ENCODE results near the gene TMEM35B. TPM values are rescaled to one million over a fixed set of nuclear protein-coding genes. Genes with fewer than 3 reads are reported as not detected.

The TMEM35B gene
- polyA plus RNA-seq, 1 donor (not counting 4 experiments of a cell fraction or from before 2014, with no cell fraction given) = 26.4 TPM

GRCh38 chr1:35030338-35030737 lies 45.2 kb upstream of the TMEM35B start:
- DNase-seq (ENCODE audit: low read depth, low spot score) (no peak), FAIRE-seq (no peak)
- Histone ChIP-seq H3K79me2 (ENCODE audit: control insufficient read depth, insufficient read depth, low read length) (peaks cover 12% of the 10 kb centered on the region), H3K9me1 (ENCODE audit: control insufficient read depth, extremely low read depth, insufficient read depth, low read length) (no peaks in the 10 kb centered on the region), H2AFZ (ENCODE audit: control insufficient read depth, low read length) (no peak overlapping the region), H3K4me1 (ENCODE audit: control insufficient read depth, extremely low read depth, insufficient read depth, low read length) (peaks cover 6% of the 10 kb centered on the region), H3K4me3 (ENCODE audit: control insufficient read depth in 2 of 3, extremely low read depth in 1 of 3, insufficient read depth in 2 of 3, low read depth in 1 of 3, low read length in 3 of 3) (peak overlapping the region; percentile 73 to 99 (median 98)), H3K27ac (ENCODE audit: control insufficient read depth, insufficient read depth, low read length) (peak overlapping the region; percentile 98), H3K36me3 (ENCODE audit: control insufficient read depth in 2 of 2, extremely low read depth in 1 of 2, insufficient read depth in 2 of 2, low read length in 2 of 2) (peaks cover 3% of the 10 kb centered on the region in 2 experiments), H3K9ac (ENCODE audit: control insufficient read depth, extremely low read depth, insufficient read depth, low read length) (peak overlapping the region; percentile 94), H3K4me2 (ENCODE audit: control insufficient read depth, extremely low read depth, insufficient read depth, low read depth, low read length) (peak overlapping the region; percentile 66), H3K9me3 (ENCODE audit: control insufficient read depth, low read depth, low read length) (no peaks in the 10 kb centered on the region), H3K27me3 (ENCODE audit: control insufficient read depth, extremely low read depth, insufficient read depth, low read length) (no peaks in the 10 kb centered on the region), H4K20me1 (ENCODE audit: control insufficient read depth, extremely low read depth, insufficient read depth, low read length) (no peaks in the 10 kb centered on the region)
- dilution Hi-C loops (cut with MboI; ENCODE audit: extremely low pct_ligation_motif_present, low sequenced_read_pairs) = no loop called here
- TF ChIP-seq EZH2 (IDR thresholded peaks at IDR 0.05; ENCODE audit: low read length) (no peak), CTCF (optimal IDR thresholded peaks at IDR 0.05 in 1 of 3, IDR thresholded peaks at IDR 0.05 in 1 of 3, conservative IDR thresholded peaks at IDR 0.05 in 1 of 3; ENCODE audit: extremely low read depth in 1 of 3, insufficient read depth in 2 of 3, low read length in 3 of 3) (no peak)

GRCh38 chr1:35029761-35030160 lies 44.6 kb upstream of the TMEM35B start:
- peak overlapping the region in 2 of 3 experiments; percentile 11 to 73 for H3K4me3 ChIP-seq (ENCODE audit: control insufficient read depth in 2 of 3, extremely low read depth in 1 of 3, insufficient read depth in 2 of 3, low read depth in 1 of 3, low read length in 3 of 3)

More at GRCh38 chr1:35029761-35030160, 44.6 kb upstream of the TMEM35B start:
- no peak overlapping the region for H3K9ac ChIP-seq (ENCODE audit: control insufficient read depth, extremely low read depth, insufficient read depth, low read length)
- DNase-seq (ENCODE audit: low read depth, low spot score) (no peak), FAIRE-seq (no peak)
- H3K27me3 ChIP-seq (ENCODE audit: control insufficient read depth, extremely low read depth, insufficient read depth, low read length) = no peaks in the 10 kb centered on the region
- TF ChIP-seq EZH2 (IDR thresholded peaks at IDR 0.05; ENCODE audit: low read length) (no peak), CTCF (optimal IDR thresholded peaks at IDR 0.05 in 1 of 3, IDR thresholded peaks at IDR 0.05 in 1 of 3, conservative IDR thresholded peaks at IDR 0.05 in 1 of 3; ENCODE audit: extremely low read depth in 1 of 3, insufficient read depth in 2 of 3, low read length in 3 of 3) (no peak)
- H4K20me1 ChIP-seq (ENCODE audit: control insufficient read depth, extremely low read depth, insufficient read depth, low read length) = no peaks in the 10 kb centered on the region
- H3K36me3 ChIP-seq (ENCODE audit: control insufficient read depth in 2 of 2, extremely low read depth in 1 of 2, insufficient read depth in 2 of 2, low read length in 2 of 2) = peaks cover 3% of the 10 kb centered on the region in 2 experiments
- H3K4me2 ChIP-seq (ENCODE audit: control insufficient read depth, extremely low read depth, insufficient read depth, low read depth, low read length) = peak overlapping the region; percentile 66
- no peaks in the 10 kb centered on the region for H3K9me3 ChIP-seq (ENCODE audit: control insufficient read depth, low read depth, low read length)
- H3K79me2 ChIP-seq (ENCODE audit: control insufficient read depth, insufficient read depth, low read length) = peaks cover 12% of the 10 kb centered on the region
- H3K9me1 ChIP-seq (ENCODE audit: control insufficient read depth, extremely low read depth, insufficient read depth, low read length) = no peaks in the 10 kb centered on the region
- H3K4me1 ChIP-seq (ENCODE audit: control insufficient read depth, extremely low read depth, insufficient read depth, low read length) = peaks cover 6% of the 10 kb centered on the region
- no peak overlapping the region for H2AFZ ChIP-seq (ENCODE audit: control insufficient read depth, low read length)
- no peak overlapping the region for H3K27ac ChIP-seq (ENCODE audit: control insufficient read depth, insufficient read depth, low read length)
- dilution Hi-C loops (cut with MboI; ENCODE audit: extremely low pct_ligation_motif_present, low sequenced_read_pairs) = no loop called here

Measured in keratinocyte (primary cell).